Omental fat pad (tissue), 4 donors: Measurements from ENCODE around the gene KCNV2. TPM values are rescaled to one million over a fixed set of nuclear protein-coding genes. Genes with fewer than 3 reads are reported as not detected.

Source experiments
- ATAC-seq: fragments of 150-250 bp; one replicate; pipeline ENCODE4 v1.9.1; 2016; ENCODE audit warnings: mild to moderate bottlenecking, moderate library complexity; ENCODE audit not compliant: low FRiP score
- DNase-seq: peaks from one replicate; pipeline ENCODE4 v3.0.0-alpha.2; 2019; ENCODE audit warnings: low spot score
- CTCF ChIP-seq, 3 donors: fragments of 450-650 bp; IDR thresholded peaks; one replicate each; pipeline ENCODE4 v1.5.1; 2016 to 2017; ENCODE audit warnings: antibody characterized with exemption in 3 of 3, mild to moderate bottlenecking in 3 of 3, moderate library complexity in 2 of 3
- total RNA-seq, 4 donors: library from RNA; depleted of rRNA; stranded (reverse); fragments of >200 nt; gene quantifications; one replicate each; pipeline ENCODE4 v1.1.0, GENCODE V29; 2016

KCNV2 gene
- total RNA-seq = not detected

DNA sequence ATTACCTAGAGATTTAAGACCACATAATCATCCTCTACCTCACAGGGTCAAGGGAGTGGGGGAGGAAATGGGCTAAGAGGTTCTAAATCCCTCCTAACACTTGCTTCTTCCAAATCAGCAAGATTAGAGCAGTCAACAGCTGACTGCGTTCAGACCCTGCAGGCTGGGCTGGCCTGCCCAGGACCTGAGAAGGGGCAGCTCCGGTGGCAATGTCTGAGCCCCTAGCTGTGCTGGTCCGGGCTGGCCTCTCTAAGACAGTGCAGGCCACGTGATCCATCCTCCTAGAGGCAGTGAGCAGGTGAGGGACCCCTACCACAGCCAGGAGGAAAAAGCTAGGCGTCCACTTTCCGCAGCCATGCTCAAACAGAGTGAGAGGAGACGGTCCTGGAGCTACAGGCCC, at the start of gene KCNV2:
KCNV2 (plus strand) TSS at position 126 of the 400 bp plus-strand sequence; CDS start at position 356, 230 bp downstream.
- DNase-seq = no peak
- ATAC-seq = no peak
- no peak for TF ChIP-seq CTCF (IDR thresholded peaks at IDR 0.05)

DNA sequence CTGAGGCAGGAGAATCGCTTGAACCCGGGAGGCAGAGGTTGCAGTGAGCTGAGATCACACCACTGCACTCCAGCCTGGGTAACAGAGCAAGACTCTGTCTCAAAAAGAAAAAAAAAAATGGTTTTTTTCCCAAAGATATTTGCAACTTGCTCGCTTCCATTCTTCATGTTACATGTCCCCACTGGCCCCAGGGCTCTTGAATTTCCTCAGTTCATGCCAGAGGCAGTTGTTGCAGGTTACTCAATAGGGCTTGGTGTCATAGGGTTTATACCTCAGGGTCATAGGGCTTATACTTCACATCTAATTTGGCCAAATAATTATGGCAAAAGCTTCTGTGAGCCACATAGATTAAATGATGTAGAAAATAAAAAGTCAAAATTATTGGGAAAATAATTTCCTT, 44.1 kb upstream of the KCNV2 start:
- no peak for DNase-seq
- no peak for TF ChIP-seq CTCF (IDR thresholded peaks at IDR 0.05)
- ATAC-seq = no peak

DNA sequence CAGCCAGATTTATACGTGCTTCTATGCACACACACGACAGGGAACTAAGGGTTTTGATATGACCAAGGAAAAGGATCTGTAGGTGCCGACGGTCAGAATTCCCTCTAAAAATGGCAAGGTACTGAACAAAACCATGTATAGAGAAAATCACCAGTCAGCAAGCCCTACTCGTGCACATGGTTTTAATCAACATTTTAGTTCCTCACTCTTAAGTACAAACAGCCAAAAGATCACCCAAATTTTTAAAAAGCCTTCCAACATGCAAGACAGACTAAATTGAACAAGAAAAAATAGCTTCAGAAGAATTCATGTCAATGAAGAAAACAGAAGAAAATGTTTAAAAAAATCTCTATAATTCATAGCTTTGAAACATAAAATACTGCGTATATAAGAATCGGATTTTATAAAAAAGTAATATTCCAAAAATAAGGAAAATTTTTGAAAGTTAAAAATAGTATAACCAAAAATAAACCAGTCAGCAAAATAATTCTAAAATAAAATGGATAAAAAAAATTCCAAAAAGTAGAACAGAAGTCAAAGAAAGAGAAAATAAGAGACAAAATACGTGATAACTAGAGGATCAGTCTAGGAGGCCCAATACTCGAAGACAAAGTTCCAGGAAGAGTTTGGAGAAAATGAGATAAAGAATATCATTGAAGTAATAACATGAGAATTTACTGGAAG, 43.0 kb upstream of the KCNV2 start:
- ATAC-seq (no peak), DNase-seq (no peak)
- TF ChIP-seq CTCF (IDR thresholded peaks at IDR 0.05) = no peak

DNA sequence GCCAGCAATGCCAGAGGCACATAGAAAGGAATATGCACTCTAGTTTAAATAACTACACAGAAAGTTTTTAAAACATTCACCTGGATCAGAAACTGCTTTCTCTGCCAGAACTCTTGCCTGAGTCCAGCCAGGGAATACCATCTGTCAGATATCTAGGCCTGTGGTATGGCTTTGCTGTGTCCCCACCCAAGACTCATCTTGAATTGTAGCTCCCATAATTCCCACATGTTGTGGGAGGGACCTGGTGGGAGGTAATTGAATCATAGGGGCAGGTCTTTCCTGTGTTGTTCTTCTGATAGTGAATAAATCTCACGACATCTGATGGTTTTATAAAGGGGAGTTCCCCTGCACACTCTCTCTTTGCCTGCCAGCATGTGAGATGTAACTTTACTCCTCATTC, 41.5 kb upstream of the KCNV2 start:
- ATAC-seq = no peak
- no peak for TF ChIP-seq CTCF (IDR thresholded peaks at IDR 0.05)

GRCh38 chr9:2676466-2676865, 40.8 kb upstream of the KCNV2 start:
- ATAC-seq (no peak), DNase-seq (no peak)
- no peak for TF ChIP-seq CTCF (IDR thresholded peaks at IDR 0.05)

More for the DNA sequence above, 41.5 kb upstream of the KCNV2 start:
- no peak for DNase-seq

DNA sequence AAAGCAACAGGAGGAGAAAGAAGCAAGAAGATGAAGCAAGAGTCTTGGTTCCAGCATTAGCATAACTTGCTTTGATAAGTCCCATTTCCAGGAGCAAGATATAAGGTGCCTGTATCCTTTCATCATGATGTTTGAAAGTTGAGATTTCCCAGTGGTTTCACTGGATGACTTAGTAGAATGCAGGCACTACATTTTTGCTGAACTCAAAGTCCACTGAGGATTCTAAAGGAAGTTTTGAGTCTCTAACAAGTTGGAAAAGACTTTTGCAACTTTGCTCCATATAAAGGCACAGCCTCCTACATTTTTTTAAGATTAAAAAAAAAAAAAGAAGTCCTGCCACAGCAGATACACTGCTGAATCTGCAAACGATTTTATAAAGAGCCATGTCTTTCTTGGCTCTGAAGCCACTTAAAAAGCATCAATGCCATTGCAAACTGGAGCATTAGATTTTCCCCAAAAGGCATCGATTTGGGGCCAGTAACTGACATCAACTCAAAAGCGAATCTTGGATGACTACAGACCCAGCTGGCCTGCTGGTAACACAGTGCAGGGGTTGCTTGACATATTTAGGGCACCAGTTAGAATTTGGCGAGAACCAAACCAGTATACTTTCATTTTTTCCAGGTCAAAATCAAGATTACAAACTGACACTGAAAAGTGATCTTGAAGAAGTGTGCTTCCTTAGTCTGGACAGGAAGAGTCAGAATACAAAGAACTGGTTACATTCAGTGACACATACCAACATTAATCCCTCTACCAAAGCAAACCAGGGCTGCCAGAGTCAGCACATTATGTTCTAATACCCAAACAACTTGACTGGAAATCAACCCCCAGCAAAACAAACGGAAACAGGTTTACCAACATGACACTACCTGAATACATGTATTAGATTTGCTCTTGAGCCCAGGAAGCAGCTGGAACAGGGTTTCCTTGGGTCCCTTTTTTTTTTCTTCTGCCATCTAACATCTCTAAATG, 39.1 kb upstream of the KCNV2 start:
- ATAC-seq = no peak
- no peak for DNase-seq
- TF ChIP-seq CTCF (IDR thresholded peaks at IDR 0.05) = no peak
